Ascending aorta (tissue), 2 donors: Measurements from ENCODE around the gene SH2D5. TPM values are rescaled to one million over a fixed set of nuclear protein-coding genes. Genes with fewer than 3 reads are reported as not detected.
A peak's percentile ranks its signal among the peaks of the same experiment; 100 is the strongest.

Experiments used
- DNase-seq, 2 donors: peaks; one replicate each; pipeline ENCODE4 v3.0.0-alpha.2; 2019; ENCODE audit warnings: low spot score in 2 of 2
- H3K27ac ChIP-seq, 2 donors: fragments of 200-600 bp; sonication (generic); one replicate each; pipeline ENCODE4 v1.5.1; 2016 to 2017; ENCODE audit warnings: mild to moderate bottlenecking in 1 of 2
- H3K27me3 ChIP-seq: fragments of 200-600 bp; sonication (generic); one replicate; pipeline ENCODE4 v1.5.1; 2017
- H3K36me3 ChIP-seq, 2 donors: fragments of 200-600 bp; sonication (generic); one replicate each; pipeline ENCODE4 v1.5.1; 2016
- H3K4me1 ChIP-seq, 2 donors: fragments of 200-600 bp; sonication (generic); one replicate each; pipeline ENCODE4 v1.5.1; 2016 to 2017; ENCODE audit warnings: mild to moderate bottlenecking in 1 of 2
- H3K4me3 ChIP-seq, 2 donors: fragments of 200-600 bp; sonication (generic); one replicate each; pipeline ENCODE4 v1.5.1; 2016 to 2017; ENCODE audit warnings: mild to moderate bottlenecking in 1 of 2
- H3K9me3 ChIP-seq, 2 donors: fragments of 200-600 bp; sonication (generic); one replicate each; pipeline ENCODE4 v1.5.1; 2016
- CTCF ChIP-seq, 3 experiments: fragments of 200-600 bp in 2 of 3; fragments of 450-650 bp in 1 of 3; sonication (generic) in 2 of 3; IDR thresholded peaks; one replicate each; pipeline ENCODE4 v1.5.1; 2016 to 2019; ENCODE audit warnings: antibody characterized with exemption in 3 of 3, mild to moderate bottlenecking in 1 of 3, moderate library complexity in 1 of 3
- intact Hi-C: fragments of 100-400 bp; cut with DNase I; formaldehyde crosslinking; loops from one replicate; pipeline ENCODE4 v1.15.1; 2023
- total RNA-seq: library from RNA; depleted of rRNA; stranded (reverse); fragments of >200 nt; gene quantifications from one replicate; pipeline ENCODE4 v1.1.0, GENCODE V29; 2016

The SH2D5 gene
- total RNA-seq, 1 donor from 2014 or later: not detected

- intact Hi-C loops: no loop called here
- no peaks in the 10 kb centered on the region for H3K9me3 ChIP-seq
- no peaks in the 10 kb centered on the region for H3K4me1 ChIP-seq
- no peaks in the 10 kb centered on the region for H3K36me3 ChIP-seq
- H3K27ac ChIP-seq: no peak overlapping the region
- TF ChIP-seq CTCF (IDR thresholded peaks at IDR 0.05): no peak
- DNase-seq: peak in 1 of 2 donors; percentile 57
- no peaks in the 10 kb centered on the region for H3K27me3 ChIP-seq
- no peak overlapping the region for H3K4me3 ChIP-seq
These were observed 8.8 kb downstream of the SH2D5 start for GRCh38 chr1:20723537-20724363.

- H3K4me3 ChIP-seq: no peak overlapping the region
- H3K36me3 ChIP-seq: no peaks in the 10 kb centered on the region
- no peak overlapping the region for H3K27ac ChIP-seq
- no peak for TF ChIP-seq CTCF (IDR thresholded peaks at IDR 0.05)
- no peaks in the 10 kb centered on the region for H3K27me3 ChIP-seq
- DNase-seq: peak in 1 of 2 donors; percentile 12
- no peaks in the 10 kb centered on the region for H3K9me3 ChIP-seq
- no peaks in the 10 kb centered on the region for H3K4me1 ChIP-seq
- intact Hi-C loops: no loop called here
These were observed 9.4 kb downstream of the SH2D5 start for GRCh38 chr1:20723159-20723536.

- DNase-seq: peak in 1 of 2 donors; percentile 61
- Histone ChIP-seq H3K27ac (no peak overlapping the region), H3K27me3 (peaks cover 4% of the 10 kb centered on the region), H3K4me1 (peaks cover 0 to 4% of the 10 kb centered on the region in 2 donors), H3K4me3 (no peak overlapping the region), H3K9me3 (no peaks in the 10 kb centered on the region), H3K36me3 (no peaks in the 10 kb centered on the region)
- no peak for TF ChIP-seq CTCF (IDR thresholded peaks at IDR 0.05)
- intact Hi-C loops: no loop called here
These were observed 11.1 kb downstream of the SH2D5 start for GRCh38 chr1:20721117-20722061.

GRCh38 chr1:20720631-20721091 lies 11.8 kb downstream of the SH2D5 start:
- Histone ChIP-seq H3K4me1 (peaks cover 0 to 4% of the 10 kb centered on the region in 2 donors), H3K27ac (no peak overlapping the region), H3K36me3 (no peaks in the 10 kb centered on the region), H3K27me3 (peaks cover 8% of the 10 kb centered on the region), H3K9me3 (no peaks in the 10 kb centered on the region), H3K4me3 (no peak overlapping the region)
- intact Hi-C loops: no loop called here
- DNase-seq: peak in 1 of 2 donors; percentile 53
- TF ChIP-seq CTCF (IDR thresholded peaks at IDR 0.05): no peak

- H3K36me3 ChIP-seq: no peaks in the 10 kb centered on the region
- TF ChIP-seq CTCF (IDR thresholded peaks at IDR 0.05): no peak
- H3K4me1 ChIP-seq: peaks cover 0 to 4% of the 10 kb centered on the region in 2 donors
- no peak overlapping the region for H3K4me3 ChIP-seq
- DNase-seq: peak in 1 of 2 donors; percentile 37
- intact Hi-C loops: no loop called here
- H3K9me3 ChIP-seq: no peaks in the 10 kb centered on the region
- peaks cover 8% of the 10 kb centered on the region for H3K27me3 ChIP-seq
- no peak overlapping the region for H3K27ac ChIP-seq
These were observed 12.5 kb downstream of the SH2D5 start for GRCh38 chr1:20719871-20720620.
